HepG2 (cell line): Measurements from ENCODE around the gene SYNJ2. TPM values are rescaled to one million over a fixed set of nuclear protein-coding genes. Genes with fewer than 3 reads are reported as not detected.

Experiments used
- CC2D1A ChIP-seq: sonication (generic); formaldehyde crosslinking; IDR thresholded peaks from 2 replicates; pipeline ENCODE4 v1.8.1; 2023; ENCODE audit warnings: mild to moderate bottlenecking, missing genetic modification reagents
- ETV6 ChIP-seq: sonication (generic); formaldehyde crosslinking; conservative IDR thresholded peaks from 2 replicates; pipeline ENCODE4 v1.4.0; 2020; ENCODE audit warnings: missing genetic modification reagents
- FOXO4 ChIP-seq: sonication (generic); formaldehyde crosslinking; conservative IDR thresholded peaks from 2 replicates; pipeline ENCODE4 v1.8.1; 2023; ENCODE audit warnings: missing genetic modification reagents
- GPBP1L1 ChIP-seq: sonication (generic); formaldehyde crosslinking; IDR thresholded peaks from 2 replicates; pipeline ENCODE4 v1.5.0; 2020; ENCODE audit warnings: mild to moderate bottlenecking, missing genetic modification reagents
- HNF4G ChIP-seq, 2 experiments: sonication (generic) in 1 of 2; formaldehyde crosslinking in 1 of 2; IDR thresholded peaks; 2 replicates each; pipeline versions ENCODE4 v1.4.0 to v1.6.1; 2011 to 2020; ENCODE audit warnings: borderline replicate concordance in 2 of 2, low read depth in 2 of 2, mild to moderate bottlenecking in 2 of 2, low read length in 1 of 2, missing genetic modification reagents in 1 of 2, moderate library complexity in 1 of 2
- NBN ChIP-seq: fragments of 450-650 bp; conservative IDR thresholded peaks from 2 replicates; pipeline ENCODE4 v1.6.1; 2017
- ONECUT2 ChIP-seq: sonication (generic); formaldehyde crosslinking; IDR thresholded peaks from 2 replicates; pipeline ENCODE4 v1.4.0; 2020; ENCODE audit warnings: missing genetic modification reagents
- SETDB1 ChIP-seq: sonication (generic); formaldehyde crosslinking; IDR thresholded peaks from 2 replicates; pipeline ENCODE4 v1.5.1; 2020; ENCODE audit warnings: missing genetic modification reagents, mild to moderate bottlenecking, borderline replicate concordance
- SIX1 ChIP-seq: sonication (generic); formaldehyde crosslinking; IDR thresholded peaks from 2 replicates; pipeline ENCODE4 v1.4.0; 2020; ENCODE audit warnings: missing genetic modification reagents, borderline replicate concordance
- THYN1 ChIP-seq: sonication (generic); formaldehyde crosslinking; IDR thresholded peaks from 2 replicates; pipeline ENCODE4 v1.8.1; 2023; ENCODE audit warnings: low read depth, mild to moderate bottlenecking, moderate library complexity, missing genetic modification reagents, borderline replicate concordance
- ZBTB2 ChIP-seq: sonication (generic); formaldehyde crosslinking; IDR thresholded peaks from 2 replicates; pipeline ENCODE4 v1.8.0; 2022; ENCODE audit warnings: low read depth, missing genetic modification reagents
- ZBTB39 ChIP-seq: sonication (generic); formaldehyde crosslinking; IDR thresholded peaks from 2 replicates; pipeline ENCODE4 v1.5.0; 2020; ENCODE audit warnings: missing genetic modification reagents
- ZNF101 ChIP-seq: sonication (generic); formaldehyde crosslinking; IDR thresholded peaks from 2 replicates; pipeline ENCODE4 v1.4.0; 2020; ENCODE audit warnings: mild to moderate bottlenecking, low read depth, missing genetic modification reagents, borderline replicate concordance
- ZNF432 ChIP-seq: sonication (generic); formaldehyde crosslinking; IDR thresholded peaks from 2 replicates; pipeline ENCODE4 v1.5.0; 2020; ENCODE audit warnings: missing genetic modification reagents, mild to moderate bottlenecking, borderline replicate concordance
- ZNF451 ChIP-seq: sonication (generic); formaldehyde crosslinking; IDR thresholded peaks from 2 replicates; pipeline ENCODE4 v1.5.0; 2020; ENCODE audit warnings: mild to moderate bottlenecking, missing genetic modification reagents
- ZNF512B ChIP-seq: sonication (generic); formaldehyde crosslinking; IDR thresholded peaks from 2 replicates; pipeline ENCODE4 v1.5.1; 2020; ENCODE audit warnings: missing genetic modification reagents, mild to moderate bottlenecking, borderline replicate concordance
- ZNF572 ChIP-seq: sonication (generic); formaldehyde crosslinking; IDR thresholded peaks from 2 replicates; pipeline ENCODE4 v1.5.1; 2020; ENCODE audit warnings: mild to moderate bottlenecking, missing genetic modification reagents
- ZZZ3 ChIP-seq: sonication (generic); formaldehyde crosslinking; IDR thresholded peaks from 2 replicates; pipeline ENCODE4 v1.4.0; 2020; ENCODE audit warnings: missing genetic modification reagents, mild to moderate bottlenecking, borderline replicate concordance
- polyA plus RNA-seq, 8 experiments: library from polyadenylated mRNA; depleted of rRNA in 3 of 8; stranded (reverse) in 7 of 8; unstranded in 1 of 8; fragments of >200 nt; fragmentation: Illumina TruSeq in 4 of 8; extraction: Trizol in 4 of 8; gene quantifications; 2 replicates each; pipeline versions ENCODE4 v1.2.1 to v1.2.3, GENCODE V29; 2011 to 2016; ENCODE audit warnings: low read depth in 4 of 8, missing spikeins in 1 of 8, mixed read lengths in 1 of 8; ENCODE audit not compliant: insufficient read depth in 1 of 8
- total RNA-seq, 5 experiments: library from RNA; depleted of rRNA; stranded (reverse); fragments of >200 nt; fragmentation: Illumina TruSeq; extraction: Trizol; gene quantifications; 2 replicates each; pipeline ENCODE4 v1.2.3, GENCODE V29; 2016; ENCODE audit warnings: low read depth in 1 of 5

SYNJ2 gene
- total and polyA plus RNA-seq, 2 of the 13 experiments (the other 11 are each of a cell fraction or from before 2014, with no cell fraction given): 39.1 to 57.6 TPM

GRCh38 chr6:157985378-157986155, 3.9 kb downstream of the SYNJ2 start (continued):
- TF ChIP-seq FOXO4 (CRISPR knock-in tag): no peak
- TF ChIP-seq ZNF451: peak; percentile 78; the same call in 1 of the 2 replicates
- TF ChIP-seq ZBTB39: peak; percentile 95
- no peak for TF ChIP-seq ZNF572 (CRISPR knock-in tag)
- no peak for TF ChIP-seq ZNF512B
- TF ChIP-seq SIX1 (CRISPR knock-in tag): peak; percentile 83; the same call in 1 of the 2 replicates
- no peak for TF ChIP-seq SETDB1
- TF ChIP-seq ONECUT2 (CRISPR knock-in tag): peak; percentile 70
- TF ChIP-seq ZBTB2 (CRISPR knock-in tag): peak; percentile 42; the same call in 1 of the 2 replicates
- no peak; the same call in 1 of the 2 replicates for TF ChIP-seq ZZZ3
- TF ChIP-seq GPBP1L1: no peak
- TF ChIP-seq HNF4G (IDR thresholded peaks at IDR 0.05; ENCODE audit: borderline replicate concordance, low read depth, low read length): peak; percentile 99
- peak; percentile 97; the same call in 1 of the 2 replicates for TF ChIP-seq HNF4G (CRISPR knock-in tag; IDR thresholded peaks at IDR 0.05; ENCODE audit: borderline replicate concordance, low read depth)
- no peak for TF ChIP-seq THYN1 (CRISPR knock-in tag)
- TF ChIP-seq CC2D1A (CRISPR knock-in tag): 0 out of 2 replicates have a peak, but pooled peaks have one; percentile 82
- no peak for TF ChIP-seq ZNF101
- no peak for TF ChIP-seq NBN
- no peak for TF ChIP-seq ZNF432 (CRISPR knock-in tag)
- TF ChIP-seq ETV6 (CRISPR knock-in tag): peak; percentile 63; the same call in 1 of the 2 replicates
